ENCODE data around the gene NUDT21. TPM values are rescaled to one million over a fixed set of nuclear protein-coding genes. Genes with fewer than 3 reads are reported as not detected.
A peak's percentile ranks its signal among the peaks of the same experiment; 100 is the strongest.
"Not testable (repeated sequence)": the region's sequence is repeated elsewhere in the genome, so short reads cannot be mapped to it uniquely, and the experiment has no call there.

NUDT21 gene
- polyA plus RNA-seq (2013): 88.1 TPM

GRCh38 chr16:56450986-56451752 lies at the start of gene NUDT21, which contains the start of gene OGFOD1:
Gene NUDT21, minus strand, starts transcription at chr16:56451332. Its CDS starts 130 bp downstream, at chr16:56451202.
Gene OGFOD1, plus strand, starts transcription at chr16:56451554. Its CDS starts 59 bp downstream, at chr16:56451613.
- Histone ChIP-seq H3K4me1 (ENCODE audit: control extremely low read depth in 1 of 4, control insufficient read depth in 4 of 4, insufficient read depth in 4 of 4, low read length in 3 of 4) (peaks cover 16 to 31% (median 24%) of the 10 kb centered on the region in 4 experiments), H3K27ac (ENCODE audit: insufficient read depth in 1 of 2, low read depth in 1 of 2, low read length in 2 of 2, poor library complexity in 1 of 2, severe bottlenecking in 2 of 2) (peak within 1 kb of the TSS; percentile 62 to 89), H3K9me3 (ENCODE audit: control extremely low read depth in 1 of 5, control insufficient read depth in 4 of 5, insufficient read depth in 2 of 5, low read depth in 1 of 5, low read length in 4 of 5) (no peaks in the 10 kb centered on the region), H3K36me3 (ENCODE audit: control insufficient read depth in 4 of 4, insufficient read depth in 4 of 4, low read length in 3 of 4) (peaks cover 13 to 32% (median 17%) of the 10 kb centered on the region in 4 experiments), H3K27me3 (replicated peaks in 2 of 5; ENCODE audit: control insufficient read depth in 4 of 5, insufficient read depth in 5 of 5, low read length in 4 of 5) (no peaks in the 10 kb centered on the region), H3K4me3 (ENCODE audit: control insufficient read depth in 1 of 7, extremely low read depth in 1 of 7, insufficient read depth in 4 of 7, low read depth in 2 of 7, low read length in 6 of 7) (peak within 1 kb of the TSS; percentile 83 to 98 (median 97))
- POLR2A ChIA-PET: no interaction called here
- DNase-seq: peak; percentile 97 to 99 (median 98)
- CTCF ChIA-PET: interaction anchor here (0.6 kb wide), 1 partner anchor 11 kb away, joined by 3 read pairs; no protein-coding TSS in a partner anchor
- under 1% methylated on average over 49 of the region's 56 CpGs for WGBS (ENCODE audit: insufficient coverage)

DNA sequence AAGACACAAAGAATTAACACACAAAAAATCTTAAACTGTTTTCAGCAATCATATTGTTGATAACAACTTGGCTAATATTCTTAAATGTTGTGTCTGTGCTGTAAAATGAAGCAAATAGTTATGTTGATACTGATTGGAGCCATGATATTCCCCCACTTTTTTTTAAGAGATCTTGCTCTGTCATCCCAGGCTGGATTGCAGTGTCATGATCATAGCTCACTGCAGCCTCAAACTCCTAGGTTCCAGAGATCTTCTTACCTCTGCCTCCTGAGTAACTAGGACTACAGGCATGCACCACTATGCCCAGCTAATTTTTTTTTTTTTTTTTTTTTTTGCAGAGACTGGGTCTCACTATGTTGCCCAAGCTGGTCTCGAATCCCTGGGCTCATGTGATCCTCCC lies 42.7 kb upstream of the NUDT21 start:
- DNase-seq: no peak
- no peaks in the 10 kb centered on the region for H3K9me3 ChIP-seq (ENCODE audit: control extremely low read depth in 1 of 5, control insufficient read depth in 4 of 5, insufficient read depth in 2 of 5, low read depth in 1 of 5, low read length in 4 of 5)
- no peak overlapping the region for H3K4me3 ChIP-seq (ENCODE audit: control insufficient read depth in 1 of 7, extremely low read depth in 1 of 7, insufficient read depth in 4 of 7, low read depth in 2 of 7, low read length in 6 of 7)
- ChIA-PET POLR2A (no interaction called here), CTCF (no interaction called here)
- H3K27ac ChIP-seq (ENCODE audit: insufficient read depth in 1 of 2, low read depth in 1 of 2, low read length in 2 of 2, poor library complexity in 1 of 2, severe bottlenecking in 2 of 2): no peak overlapping the region
- no CpG with 5 or more reads among the region's 1 CpG for WGBS (ENCODE audit: insufficient coverage)
- H3K27me3 ChIP-seq (replicated peaks in 2 of 5; ENCODE audit: control insufficient read depth in 4 of 5, insufficient read depth in 5 of 5, low read length in 4 of 5): no peaks in the 10 kb centered on the region
- no peaks in the 10 kb centered on the region for H3K4me1 ChIP-seq (ENCODE audit: control extremely low read depth in 1 of 4, control insufficient read depth in 4 of 4, insufficient read depth in 4 of 4, low read length in 3 of 4)
- H3K36me3 ChIP-seq (ENCODE audit: control insufficient read depth in 4 of 4, insufficient read depth in 4 of 4, low read length in 3 of 4): peaks cover 17 to 32% (median 21%) of the 10 kb centered on the region in 4 experiments

DNA sequence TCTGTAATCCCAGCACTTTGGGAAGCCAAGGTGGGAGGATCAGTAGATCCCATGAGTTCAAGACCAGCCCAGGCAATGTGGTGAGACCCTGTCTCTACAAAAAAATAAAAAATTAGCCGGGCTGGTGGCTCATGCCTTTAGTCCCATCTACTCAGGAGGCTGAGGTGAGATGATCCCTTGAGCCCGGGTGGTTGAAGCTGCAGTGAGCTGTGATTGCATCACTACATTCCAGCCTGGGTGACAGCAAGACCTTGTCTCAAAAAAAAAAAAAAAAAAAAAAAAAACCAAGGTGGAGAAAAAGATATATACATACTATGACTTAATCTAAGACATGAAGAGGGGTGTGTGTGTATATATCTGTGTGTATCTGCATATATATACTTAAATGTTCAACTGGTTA lies 42.0 kb upstream of the NUDT21 start:
- ChIA-PET POLR2A (no interaction called here), CTCF (no interaction called here)
- Histone ChIP-seq H3K9me3 (ENCODE audit: control extremely low read depth in 1 of 5, control insufficient read depth in 4 of 5, insufficient read depth in 2 of 5, low read depth in 1 of 5, low read length in 4 of 5) (no peaks in the 10 kb centered on the region), H3K27ac (ENCODE audit: insufficient read depth in 1 of 2, low read depth in 1 of 2, low read length in 2 of 2, poor library complexity in 1 of 2, severe bottlenecking in 2 of 2) (no peak overlapping the region), H3K36me3 (ENCODE audit: control insufficient read depth in 4 of 4, insufficient read depth in 4 of 4, low read length in 3 of 4) (peaks cover 11 to 25% (median 17%) of the 10 kb centered on the region in 4 experiments), H3K4me1 (ENCODE audit: control extremely low read depth in 1 of 4, control insufficient read depth in 4 of 4, insufficient read depth in 4 of 4, low read length in 3 of 4) (no peaks in the 10 kb centered on the region), H3K27me3 (replicated peaks in 2 of 5; ENCODE audit: control insufficient read depth in 4 of 5, insufficient read depth in 5 of 5, low read length in 4 of 5) (no peaks in the 10 kb centered on the region), H3K4me3 (ENCODE audit: control insufficient read depth in 1 of 7, extremely low read depth in 1 of 7, insufficient read depth in 4 of 7, low read depth in 2 of 7, low read length in 6 of 7) (no peak overlapping the region)
- no peak for DNase-seq
- WGBS (ENCODE audit: insufficient coverage): 83% methylated on average over 1 of the region's 2 CpGs

GRCh38 chr16:56491657-56492261 lies 40.6 kb upstream of the NUDT21 start:
- Histone ChIP-seq H3K4me1 (ENCODE audit: control extremely low read depth in 1 of 4, control insufficient read depth in 4 of 4, insufficient read depth in 4 of 4, low read length in 3 of 4) (no peaks in the 10 kb centered on the region), H3K36me3 (ENCODE audit: control insufficient read depth in 4 of 4, insufficient read depth in 4 of 4, low read length in 3 of 4) (peaks cover 7 to 16% (median 9%) of the 10 kb centered on the region in 4 experiments), H3K27ac (ENCODE audit: insufficient read depth in 1 of 2, low read depth in 1 of 2, low read length in 2 of 2, poor library complexity in 1 of 2, severe bottlenecking in 2 of 2) (no peak overlapping the region), H3K9me3 (ENCODE audit: control extremely low read depth in 1 of 5, control insufficient read depth in 4 of 5, insufficient read depth in 2 of 5, low read depth in 1 of 5, low read length in 4 of 5) (no peaks in the 10 kb centered on the region), H3K4me3 (ENCODE audit: control insufficient read depth in 1 of 7, extremely low read depth in 1 of 7, insufficient read depth in 4 of 7, low read depth in 2 of 7, low read length in 6 of 7) (no peak overlapping the region), H3K27me3 (replicated peaks in 2 of 5; ENCODE audit: control insufficient read depth in 4 of 5, insufficient read depth in 5 of 5, low read length in 4 of 5) (no peaks in the 10 kb centered on the region)
- ChIA-PET POLR2A (no interaction called here), CTCF (interaction anchor here (0.6 kb wide), 1 partner anchor 18 kb away, joined by 3 read pairs; no protein-coding TSS in a partner anchor)
- no CpG with 5 or more reads among the region's 4 CpGs for WGBS (ENCODE audit: insufficient coverage)
- no peak for DNase-seq

GRCh38 chr16:56488868-56489267 lies 37.7 kb upstream of the NUDT21 start:
- peaks cover 7 to 21% (median 11%) of the 10 kb centered on the region in 4 experiments for H3K36me3 ChIP-seq (ENCODE audit: control insufficient read depth in 4 of 4, insufficient read depth in 4 of 4, low read length in 3 of 4)
- H3K27ac ChIP-seq (ENCODE audit: insufficient read depth in 1 of 2, low read depth in 1 of 2, low read length in 2 of 2, poor library complexity in 1 of 2, severe bottlenecking in 2 of 2); H3K27me3 ChIP-seq (replicated peaks in 2 of 5; ENCODE audit: control insufficient read depth in 4 of 5, insufficient read depth in 5 of 5, low read length in 4 of 5); POLR2A ChIA-PET; H3K4me3 ChIP-seq (ENCODE audit: control insufficient read depth in 1 of 7, extremely low read depth in 1 of 7, insufficient read depth in 4 of 7, low read depth in 2 of 7, low read length in 6 of 7); DNase-seq; H3K4me1 ChIP-seq (ENCODE audit: control extremely low read depth in 1 of 4, control insufficient read depth in 4 of 4, insufficient read depth in 4 of 4, low read length in 3 of 4); H3K9me3 ChIP-seq (ENCODE audit: control extremely low read depth in 1 of 5, control insufficient read depth in 4 of 5, insufficient read depth in 2 of 5, low read depth in 1 of 5, low read length in 4 of 5): not testable (repeated sequence)
- no CpG with 5 or more reads among the region's 1 CpG for WGBS (ENCODE audit: insufficient coverage)
- CTCF ChIA-PET: interaction anchor here (0.9 to 1.9 kb wide), 2 partner anchors 8 to 10 kb away, joined by 3 to 7 read pairs; no protein-coding TSS in a partner anchor

DNA sequence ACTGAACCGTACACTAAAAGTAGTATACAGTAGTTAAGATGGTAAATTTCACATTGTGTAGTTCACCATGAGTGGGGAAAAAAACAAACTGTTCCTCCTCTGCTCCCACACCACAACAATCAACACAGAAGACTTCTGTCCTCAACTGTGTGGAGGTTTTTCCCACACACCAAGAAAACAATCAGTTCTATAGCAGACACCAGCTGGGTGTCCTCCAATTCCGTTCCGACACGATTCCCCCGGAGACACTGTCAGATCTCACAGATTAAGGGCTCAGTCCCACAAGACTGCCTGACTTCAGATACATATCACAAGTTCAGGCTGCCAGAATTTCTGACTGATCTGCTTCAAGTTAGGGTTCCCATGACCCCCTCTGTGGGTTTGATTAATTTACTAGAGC lies 36.9 kb upstream of the NUDT21 start:
- H3K4me3 ChIP-seq (ENCODE audit: control insufficient read depth in 1 of 7, extremely low read depth in 1 of 7, insufficient read depth in 4 of 7, low read depth in 2 of 7, low read length in 6 of 7): no peak overlapping the region
- no peaks in the 10 kb centered on the region for H3K27me3 ChIP-seq (replicated peaks in 2 of 5; ENCODE audit: control insufficient read depth in 4 of 5, insufficient read depth in 5 of 5, low read length in 4 of 5)
- no peak overlapping the region for H3K27ac ChIP-seq (ENCODE audit: insufficient read depth in 1 of 2, low read depth in 1 of 2, low read length in 2 of 2, poor library complexity in 1 of 2, severe bottlenecking in 2 of 2)
- CTCF ChIA-PET: interaction anchor here (0.9 to 1.9 kb wide), 2 partner anchors 9 kb away, joined by 3 to 7 read pairs; no protein-coding TSS in a partner anchor
- peaks cover 10 to 24% (median 13%) of the 10 kb centered on the region in 4 experiments for H3K36me3 ChIP-seq (ENCODE audit: control insufficient read depth in 4 of 4, insufficient read depth in 4 of 4, low read length in 3 of 4)
- POLR2A ChIA-PET: no interaction called here
- H3K4me1 ChIP-seq (ENCODE audit: control extremely low read depth in 1 of 4, control insufficient read depth in 4 of 4, insufficient read depth in 4 of 4, low read length in 3 of 4): no peaks in the 10 kb centered on the region
- DNase-seq: no peak
- 100% methylated on average over 4 of the region's 5 CpGs for WGBS (ENCODE audit: insufficient coverage)
- H3K9me3 ChIP-seq (ENCODE audit: control extremely low read depth in 1 of 5, control insufficient read depth in 4 of 5, insufficient read depth in 2 of 5, low read depth in 1 of 5, low read length in 4 of 5): no peaks in the 10 kb centered on the region

DNA sequence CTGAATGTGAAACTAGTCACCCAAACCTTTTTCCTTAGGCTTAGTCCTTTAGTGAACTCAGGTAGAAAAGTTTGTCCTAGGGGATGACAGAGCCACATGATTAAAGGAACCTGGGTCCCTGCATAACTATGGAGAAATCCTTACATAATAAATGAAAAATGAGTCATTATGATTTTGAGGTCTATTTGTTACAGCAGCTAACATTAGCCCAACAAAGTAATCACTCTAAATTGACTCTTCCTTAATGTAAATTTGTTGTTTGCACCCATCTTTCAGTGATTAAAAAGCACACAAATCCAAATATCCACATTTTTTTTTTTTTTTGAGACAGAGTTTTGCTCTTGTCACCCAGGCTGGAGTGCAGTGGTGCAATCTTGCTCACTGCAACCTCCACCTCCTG lies 32.3 kb upstream of the NUDT21 start:
- Histone ChIP-seq H3K27me3 (replicated peaks in 2 of 5; ENCODE audit: control insufficient read depth in 4 of 5, insufficient read depth in 5 of 5, low read length in 4 of 5) (no peaks in the 10 kb centered on the region), H3K27ac (ENCODE audit: insufficient read depth in 1 of 2, low read depth in 1 of 2, low read length in 2 of 2, poor library complexity in 1 of 2, severe bottlenecking in 2 of 2) (no peak overlapping the region), H3K36me3 (ENCODE audit: control insufficient read depth in 4 of 4, insufficient read depth in 4 of 4, low read length in 3 of 4) (peaks cover 12 to 43% (median 19%) of the 10 kb centered on the region in 4 experiments), H3K4me3 (ENCODE audit: control insufficient read depth in 1 of 7, extremely low read depth in 1 of 7, insufficient read depth in 4 of 7, low read depth in 2 of 7, low read length in 6 of 7) (no peak overlapping the region), H3K4me1 (ENCODE audit: control extremely low read depth in 1 of 4, control insufficient read depth in 4 of 4, insufficient read depth in 4 of 4, low read length in 3 of 4) (no peaks in the 10 kb centered on the region), H3K9me3 (ENCODE audit: control extremely low read depth in 1 of 5, control insufficient read depth in 4 of 5, insufficient read depth in 2 of 5, low read depth in 1 of 5, low read length in 4 of 5) (no peaks in the 10 kb centered on the region)
- no peak for DNase-seq
- ChIA-PET POLR2A (interaction anchor here (0.6 kb wide), 1 partner anchor 443 kb away, joined by 7 read pairs; no protein-coding TSS in a partner anchor), CTCF (interaction anchor here (0.7 kb wide), 1 partner anchor 316 kb away, joined by 3 read pairs; no protein-coding TSS in a partner anchor)
